Thyroid gland (tissue), 4 donors: Measurements from ENCODE around the gene ZSCAN22.

Source experiments
- POLR2A ChIP-seq, 2 donors: fragments of 450-650 bp; IDR thresholded peaks; one replicate each; pipeline ENCODE4 v1.6.1; 2017; ENCODE audit warnings: antibody characterized with exemption in 2 of 2, mild to moderate bottlenecking in 2 of 2, moderate library complexity in 1 of 2
- TF ChIP-seq, protein P1 (sequence below), 6 experiments: fragments of 200-600 bp in 3 of 6; fragments of 450-650 bp in 3 of 6; sonication (generic) in 3 of 6; IDR thresholded peaks; one replicate each; pipeline ENCODE4 v1.5.1; 2016 to 2019; ENCODE audit warnings: antibody characterized with exemption in 6 of 6, mild to moderate bottlenecking in 2 of 6, inconsistent platforms in 1 of 6, moderate library complexity in 1 of 6

DNA sequence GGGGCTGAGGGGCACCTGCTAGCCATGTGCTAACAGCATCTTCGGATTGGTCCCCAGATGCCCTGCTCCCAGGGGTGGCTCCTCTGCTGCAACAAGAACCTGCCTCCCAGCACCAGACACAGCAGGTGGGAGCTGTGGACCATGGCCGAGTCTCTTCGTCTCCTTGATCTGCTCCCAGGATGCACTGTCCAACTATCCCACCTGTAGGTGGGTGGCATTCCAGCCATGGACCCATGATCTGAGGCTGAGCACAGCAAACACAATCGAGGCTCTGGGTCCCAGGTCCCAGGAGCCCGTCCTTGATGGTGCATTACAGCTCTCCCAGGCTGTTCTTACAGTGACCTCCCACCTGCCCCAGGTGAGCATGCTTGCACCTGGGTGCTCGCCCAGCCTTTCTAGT is 52.5 kb downstream of the ZSCAN22 start:
- TF ChIP-seq, protein P1, sequence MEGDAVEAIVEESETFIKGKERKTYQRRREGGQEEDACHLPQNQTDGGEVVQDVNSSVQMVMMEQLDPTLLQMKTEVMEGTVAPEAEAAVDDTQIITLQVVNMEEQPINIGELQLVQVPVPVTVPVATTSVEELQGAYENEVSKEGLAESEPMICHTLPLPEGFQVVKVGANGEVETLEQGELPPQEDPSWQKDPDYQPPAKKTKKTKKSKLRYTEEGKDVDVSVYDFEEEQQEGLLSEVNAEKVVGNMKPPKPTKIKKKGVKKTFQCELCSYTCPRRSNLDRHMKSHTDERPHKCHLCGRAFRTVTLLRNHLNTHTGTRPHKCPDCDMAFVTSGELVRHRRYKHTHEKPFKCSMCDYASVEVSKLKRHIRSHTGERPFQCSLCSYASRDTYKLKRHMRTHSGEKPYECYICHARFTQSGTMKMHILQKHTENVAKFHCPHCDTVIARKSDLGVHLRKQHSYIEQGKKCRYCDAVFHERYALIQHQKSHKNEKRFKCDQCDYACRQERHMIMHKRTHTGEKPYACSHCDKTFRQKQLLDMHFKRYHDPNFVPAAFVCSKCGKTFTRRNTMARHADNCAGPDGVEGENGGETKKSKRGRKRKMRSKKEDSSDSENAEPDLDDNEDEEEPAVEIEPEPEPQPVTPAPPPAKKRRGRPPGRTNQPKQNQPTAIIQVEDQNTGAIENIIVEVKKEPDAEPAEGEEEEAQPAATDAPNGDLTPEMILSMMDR (IDR thresholded peaks at IDR 0.05), result no peak
- no peak for TF ChIP-seq POLR2A (IDR thresholded peaks at IDR 0.05)
